ENCODE data around the gene NEK11. TPM values are rescaled to one million over a fixed set of nuclear protein-coding genes. Genes with fewer than 3 reads are reported as not detected.

Gene NEK11
- total RNA-seq, 1 donor from 2014 or later, result 28.6 TPM

Other genes with a start within 250 kb of the NEK11 start
- 348 and 364 TPM in 2 replicates for gene ATP2C1, start 132.8 kb upstream of the NEK11 start, total RNA-seq
- gene ASTE1, start 52 bp upstream of the NEK11 start, total RNA-seq, result 2.4 and 8.7 TPM in 2 replicates